Measurements from ENCODE around the gene KDM2B. TPM values are rescaled to one million over a fixed set of nuclear protein-coding genes. Genes with fewer than 3 reads are reported as not detected.

The KDM2B gene
- total RNA-seq, 3 donors from 2014 or later, result 47.3 to 51.8 (median 48.6) TPM

- H3K9me3 Mint-ChIP-seq, result no peaks in the 10 kb centered on the region
- peaks cover 9% of the 10 kb centered on the region for H3K4me1 Mint-ChIP-seq (ENCODE audit: low read depth)
- no peak for DNase-seq
- H3K27me3 Mint-ChIP-seq (ENCODE audit: low read depth), result no peaks in the 10 kb centered on the region
- peaks cover 2% of the 10 kb centered on the region for H3K36me3 Mint-ChIP-seq (ENCODE audit: insufficient read depth)
- no peak for ATAC-seq
- H3K4me3 Mint-ChIP-seq, result no peak overlapping the region
Observed at GRCh38 chr12:121518656-121519055, 62.2 kb downstream of the KDM2B start.

GRCh38 chr12:121516437-121517011 lies 64.3 kb downstream of the KDM2B start:
- H3K36me3 Mint-ChIP-seq (ENCODE audit: insufficient read depth), result peaks cover 7% of the 10 kb centered on the region
- H3K4me1 Mint-ChIP-seq (ENCODE audit: low read depth), result peaks cover 9% of the 10 kb centered on the region
- no peaks in the 10 kb centered on the region for H3K27me3 Mint-ChIP-seq (ENCODE audit: low read depth)
- no peaks in the 10 kb centered on the region for H3K9me3 Mint-ChIP-seq
- H3K4me3 Mint-ChIP-seq, result no peak overlapping the region
- DNase-seq, result no peak
- no peak for ATAC-seq

- Mint-ChIP-seq H3K36me3 (ENCODE audit: insufficient read depth) (peaks cover 7% of the 10 kb centered on the region), H3K4me3 (no peak overlapping the region), H3K9me3 (no peaks in the 10 kb centered on the region), H3K4me1 (ENCODE audit: low read depth) (peaks cover 9% of the 10 kb centered on the region), H3K27me3 (ENCODE audit: low read depth) (no peaks in the 10 kb centered on the region)
- no peak for ATAC-seq
- no peak for DNase-seq
Observed at GRCh38 chr12:121515615-121516014, 65.2 kb downstream of the KDM2B start.

DNA sequence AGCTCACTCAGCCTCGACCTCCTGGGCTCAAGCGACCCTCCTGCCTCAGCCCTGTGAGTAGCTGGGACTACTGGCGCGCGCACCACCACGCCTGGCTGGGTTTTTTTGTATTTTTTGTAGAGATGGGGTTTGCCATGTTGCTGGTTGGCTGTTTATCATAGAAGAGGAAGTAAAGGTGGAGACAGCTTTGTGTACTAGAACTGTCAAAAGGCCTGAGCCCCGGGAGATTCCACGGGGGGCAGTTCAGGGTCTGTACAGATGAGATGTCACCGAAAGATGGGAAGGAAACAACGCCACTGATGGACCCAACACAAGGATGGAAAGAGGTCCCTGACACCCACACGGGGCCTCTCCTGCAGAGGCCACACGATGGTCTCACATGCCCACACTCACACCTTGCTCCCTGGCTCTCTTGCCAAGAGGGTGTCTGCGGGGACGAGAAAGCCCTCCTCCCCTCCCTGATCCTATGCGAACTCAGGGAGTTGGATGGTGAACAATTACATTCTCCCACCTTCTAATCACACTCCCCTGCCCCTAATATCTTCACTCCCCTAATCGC lies 66.6 kb downstream of the KDM2B start:
- H3K36me3 Mint-ChIP-seq (ENCODE audit: insufficient read depth), result peaks cover 5% of the 10 kb centered on the region
- DNase-seq, result no peak
- no peaks in the 10 kb centered on the region for H3K27me3 Mint-ChIP-seq (ENCODE audit: low read depth)
- peaks cover 9% of the 10 kb centered on the region for H3K4me1 Mint-ChIP-seq (ENCODE audit: low read depth)
- no peak overlapping the region for H3K4me3 Mint-ChIP-seq
- H3K9me3 Mint-ChIP-seq, result no peaks in the 10 kb centered on the region
- peak in 1 of 2 donors; percentile 41 for ATAC-seq

- no peaks in the 10 kb centered on the region for H3K9me3 Mint-ChIP-seq
- H3K4me3 Mint-ChIP-seq, result no peak overlapping the region
- DNase-seq (no peak), ATAC-seq (peak in 1 of 2 donors; percentile 65)
- peaks cover 9% of the 10 kb centered on the region for H3K4me1 Mint-ChIP-seq (ENCODE audit: low read depth)
- H3K36me3 Mint-ChIP-seq (ENCODE audit: insufficient read depth), result peaks cover 5% of the 10 kb centered on the region
- H3K27me3 Mint-ChIP-seq (ENCODE audit: low read depth), result no peaks in the 10 kb centered on the region
Observed at GRCh38 chr12:121513464-121514183, 67.2 kb downstream of the KDM2B start.

DNA sequence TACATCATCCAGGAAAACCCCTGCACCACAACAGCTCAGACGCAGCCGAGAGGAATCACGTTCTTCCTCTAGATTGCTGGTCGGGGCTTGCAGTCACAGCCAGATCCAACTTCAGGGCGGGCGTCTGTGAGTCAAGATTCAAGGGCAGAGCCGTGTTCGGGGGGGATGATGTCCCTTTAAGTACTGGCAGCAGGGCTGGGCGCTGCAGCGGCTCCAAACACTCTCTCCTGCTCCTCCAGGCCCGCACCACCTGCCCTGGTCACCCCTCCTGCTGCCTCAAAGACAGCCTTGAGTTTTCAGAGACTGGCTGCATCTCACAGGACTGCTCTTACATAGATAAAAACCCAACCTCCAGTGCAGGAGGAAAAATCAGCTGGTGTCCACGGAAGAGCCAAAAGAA lies 68.3 kb downstream of the KDM2B start:
- no peak for ATAC-seq
- Mint-ChIP-seq H3K4me3 (no peak overlapping the region), H3K36me3 (ENCODE audit: insufficient read depth) (peaks cover 5% of the 10 kb centered on the region)

GRCh38 chr12:121511916-121512315 lies 68.9 kb downstream of the KDM2B start:
- ATAC-seq (no peak), DNase-seq (no peak)
- Mint-ChIP-seq H3K4me3 (no peak overlapping the region), H3K4me1 (ENCODE audit: low read depth) (peaks cover 9% of the 10 kb centered on the region), H3K9me3 (no peaks in the 10 kb centered on the region), H3K36me3 (ENCODE audit: insufficient read depth) (peaks cover 5% of the 10 kb centered on the region), H3K27me3 (ENCODE audit: low read depth) (no peaks in the 10 kb centered on the region)

More for the DNA sequence above, 68.3 kb downstream of the KDM2B start:
- Mint-ChIP-seq H3K9me3 (no peaks in the 10 kb centered on the region), H3K27me3 (ENCODE audit: low read depth) (no peaks in the 10 kb centered on the region), H3K4me1 (ENCODE audit: low read depth) (peaks cover 9% of the 10 kb centered on the region)
- DNase-seq, result no peak

- H3K4me1 Mint-ChIP-seq (ENCODE audit: low read depth), result peaks cover 4% of the 10 kb centered on the region
- H3K27me3 Mint-ChIP-seq (ENCODE audit: low read depth), result no peaks in the 10 kb centered on the region
- no peak for ATAC-seq
- DNase-seq, result no peak
- no peak overlapping the region for H3K4me3 Mint-ChIP-seq
- H3K36me3 Mint-ChIP-seq (ENCODE audit: insufficient read depth), result peaks cover 10% of the 10 kb centered on the region
- no peaks in the 10 kb centered on the region for H3K9me3 Mint-ChIP-seq
Observed at GRCh38 chr12:121509339-121509738, 71.5 kb downstream of the KDM2B start.

DNA sequence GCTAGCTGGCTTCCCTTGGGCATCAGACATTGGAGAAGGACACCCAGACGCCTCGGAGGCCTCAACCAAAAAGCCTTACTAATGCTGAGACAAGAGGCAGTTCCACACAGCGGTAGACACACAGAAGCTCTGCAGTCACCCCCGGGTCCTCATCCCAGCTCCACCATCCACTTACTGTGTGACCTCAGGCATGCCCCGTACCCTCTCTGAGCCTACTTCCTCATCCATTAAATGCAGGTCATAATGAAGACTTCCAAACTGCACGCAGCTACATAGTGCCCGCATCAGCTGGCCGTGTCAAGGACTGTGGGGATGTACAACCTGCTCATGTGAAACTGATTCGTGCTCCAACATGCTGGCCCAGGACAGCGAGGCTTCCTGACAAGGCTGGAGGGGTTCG lies 72.3 kb downstream of the KDM2B start:
- H3K9me3 Mint-ChIP-seq, result no peaks in the 10 kb centered on the region
- ATAC-seq (no peak), DNase-seq (no peak)

DNA sequence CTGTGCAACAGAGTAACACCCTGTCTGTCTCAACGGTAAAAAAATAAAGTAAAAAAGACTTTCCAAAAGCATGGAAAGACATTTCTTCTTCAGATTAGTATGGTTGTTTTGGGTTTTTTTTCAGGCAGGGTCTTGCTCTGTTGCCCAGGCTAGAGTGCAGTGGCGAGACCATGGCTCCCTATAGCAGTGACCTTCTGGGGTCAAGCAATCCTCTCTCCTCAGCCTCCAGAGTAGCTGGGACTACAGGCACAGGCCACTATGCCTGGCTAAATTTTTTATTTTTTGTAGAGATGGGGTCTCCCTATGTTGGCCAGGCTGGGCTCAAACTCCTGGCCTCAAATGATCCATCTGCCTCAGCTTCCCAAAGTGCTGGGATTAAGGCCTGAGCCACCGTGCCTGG lies 72.8 kb downstream of the KDM2B start:
- H3K4me1 Mint-ChIP-seq (ENCODE audit: low read depth), result no peaks in the 10 kb centered on the region
- no peak overlapping the region for H3K4me3 Mint-ChIP-seq
- H3K36me3 Mint-ChIP-seq (ENCODE audit: insufficient read depth), result peaks cover 10% of the 10 kb centered on the region
- ATAC-seq, result no peak
- H3K27me3 Mint-ChIP-seq (ENCODE audit: low read depth), result no peaks in the 10 kb centered on the region
- no peaks in the 10 kb centered on the region for H3K9me3 Mint-ChIP-seq
- DNase-seq, result no peak

More for the DNA sequence above, 72.3 kb downstream of the KDM2B start:
- peaks cover 13% of the 10 kb centered on the region for H3K36me3 Mint-ChIP-seq (ENCODE audit: insufficient read depth)
- H3K4me3 Mint-ChIP-seq, result no peak overlapping the region
- H3K4me1 Mint-ChIP-seq (ENCODE audit: low read depth), result no peaks in the 10 kb centered on the region
- H3K27me3 Mint-ChIP-seq (ENCODE audit: low read depth), result no peaks in the 10 kb centered on the region

GRCh38 chr12:121507245-121507644 lies 73.6 kb downstream of the KDM2B start:
- no peaks in the 10 kb centered on the region for H3K4me1 Mint-ChIP-seq (ENCODE audit: low read depth)
- ATAC-seq, result no peak
- H3K27me3 Mint-ChIP-seq (ENCODE audit: low read depth), result no peaks in the 10 kb centered on the region
- H3K36me3 Mint-ChIP-seq (ENCODE audit: insufficient read depth), result peaks cover 8% of the 10 kb centered on the region
- DNase-seq, result no peak
- no peak overlapping the region for H3K4me3 Mint-ChIP-seq
- H3K9me3 Mint-ChIP-seq, result no peaks in the 10 kb centered on the region

GRCh38 chr12:121505513-121505912 lies 75.3 kb downstream of the KDM2B start:
- H3K27me3 Mint-ChIP-seq (ENCODE audit: low read depth), result no peaks in the 10 kb centered on the region
- DNase-seq (no peak), ATAC-seq (no peak)
- H3K4me3 Mint-ChIP-seq, result no peak overlapping the region
- no peaks in the 10 kb centered on the region for H3K4me1 Mint-ChIP-seq (ENCODE audit: low read depth)
- peaks cover 8% of the 10 kb centered on the region for H3K36me3 Mint-ChIP-seq (ENCODE audit: insufficient read depth)
- H3K9me3 Mint-ChIP-seq, result no peaks in the 10 kb centered on the region

- Mint-ChIP-seq H3K9me3 (no peaks in the 10 kb centered on the region), H3K27me3 (ENCODE audit: low read depth) (no peaks in the 10 kb centered on the region)
Observed at GRCh38 chr12:121504505-121504904, 76.3 kb downstream of the KDM2B start.

GRCh38 chr12:121503395-121503794 lies 77.4 kb downstream of the KDM2B start:
- ATAC-seq (no peak), DNase-seq (no peak)
- Mint-ChIP-seq H3K4me1 (ENCODE audit: low read depth) (peaks cover 4% of the 10 kb centered on the region), H3K4me3 (no peak overlapping the region), H3K9me3 (no peaks in the 10 kb centered on the region), H3K36me3 (ENCODE audit: insufficient read depth) (peaks cover 8% of the 10 kb centered on the region), H3K27me3 (ENCODE audit: low read depth) (no peaks in the 10 kb centered on the region)

More at GRCh38 chr12:121504505-121504904, 76.3 kb downstream of the KDM2B start:
- no peak for DNase-seq
- ATAC-seq, result no peak
- no peak overlapping the region for H3K4me3 Mint-ChIP-seq
- peaks cover 4% of the 10 kb centered on the region for H3K4me1 Mint-ChIP-seq (ENCODE audit: low read depth)
- peaks cover 8% of the 10 kb centered on the region for H3K36me3 Mint-ChIP-seq (ENCODE audit: insufficient read depth)

- DNase-seq (no peak), ATAC-seq (no peak)
- H3K4me3 Mint-ChIP-seq, result no peak overlapping the region
- peaks cover 6% of the 10 kb centered on the region for H3K4me1 Mint-ChIP-seq (ENCODE audit: low read depth)
- H3K9me3 Mint-ChIP-seq, result no peaks in the 10 kb centered on the region
- H3K36me3 Mint-ChIP-seq (ENCODE audit: insufficient read depth), result peaks cover 8% of the 10 kb centered on the region
- H3K27me3 Mint-ChIP-seq (ENCODE audit: low read depth), result no peaks in the 10 kb centered on the region
Observed at GRCh38 chr12:121501946-121502345, 78.9 kb downstream of the KDM2B start.

All from activated T-cell treated with anti-CD3 and anti-CD28 coated beads, Interleukin-2, amount 50 U/mL, for 4 hours (primary cell).